ENCODE results near the gene ARRDC1. TPM values are rescaled to one million over a fixed set of nuclear protein-coding genes. Genes with fewer than 3 reads are reported as not detected.
"Not testable (repeated sequence)": the region's sequence is repeated elsewhere in the genome, so short reads cannot be mapped to it uniquely, and the experiment has no call there.

The ARRDC1 gene
- polyA plus RNA-seq, 3 donors: 25.0 to 28.0 (median 26.4) TPM

GRCh38 chr9:137583347-137583746 is 22.1 kb upstream of the ARRDC1 start:
- DNase-seq (ENCODE audit: low read depth in 3 of 3, low spot score in 2 of 3): no peak

GRCh38 chr9:137583957-137584356 is 21.5 kb upstream of the ARRDC1 start:
- no peak for DNase-seq (ENCODE audit: low read depth in 3 of 3, low spot score in 2 of 3)

- no peak for DNase-seq (ENCODE audit: low read depth in 3 of 3, low spot score in 2 of 3)
Observed at GRCh38 chr9:137586854-137587253, 18.6 kb upstream of the ARRDC1 start.

- DNase-seq (ENCODE audit: low read depth in 3 of 3, low spot score in 2 of 3): no peak
Observed at GRCh38 chr9:137588311-137588710, 17.2 kb upstream of the ARRDC1 start.

GRCh38 chr9:137588891-137589290 is 16.6 kb upstream of the ARRDC1 start:
- no peak for DNase-seq (ENCODE audit: low read depth in 3 of 3, low spot score in 2 of 3)

GRCh38 chr9:137589441-137590122 is 15.9 kb upstream of the ARRDC1 start:
- no peak for DNase-seq (ENCODE audit: low read depth in 3 of 3, low spot score in 2 of 3)

GRCh38 chr9:137590123-137590468 is 15.4 kb upstream of the ARRDC1 start:
- DNase-seq (ENCODE audit: low read depth in 3 of 3, low spot score in 2 of 3): no peak

- DNase-seq (ENCODE audit: low read depth in 3 of 3, low spot score in 2 of 3): peak in 2 of 3 donors; percentile 79 to 82
Observed at GRCh38 chr9:137590469-137591383, 14.8 kb upstream of the ARRDC1 start, which contains the start of gene ZMYND19. ZMYND19 (minus strand) TSS chr9:137590512; CDS start chr9:137590263, 249 bp downstream.

GRCh38 chr9:137592767-137593166 is 12.7 kb upstream of the ARRDC1 start:
- DNase-seq (ENCODE audit: low read depth in 3 of 3, low spot score in 2 of 3): no peak

- no peak for DNase-seq (ENCODE audit: low read depth in 3 of 3, low spot score in 2 of 3)
Observed at GRCh38 chr9:137593176-137593575, 12.3 kb upstream of the ARRDC1 start.

GRCh38 chr9:137596577-137596976 is 8.9 kb upstream of the ARRDC1 start:
- DNase-seq (ENCODE audit: low read depth in 3 of 3, low spot score in 2 of 3): not testable (repeated sequence)

GRCh38 chr9:137598943-137599342 is 6.5 kb upstream of the ARRDC1 start:
- no peak for DNase-seq (ENCODE audit: low read depth in 3 of 3, low spot score in 2 of 3)

- no peak for DNase-seq (ENCODE audit: low read depth in 3 of 3, low spot score in 2 of 3)
Observed at GRCh38 chr9:137602661-137603060, 2.8 kb upstream of the ARRDC1 start.

GRCh38 chr9:137603879-137604278 is 1.6 kb upstream of the ARRDC1 start:
- no peak for DNase-seq (ENCODE audit: low read depth in 3 of 3, low spot score in 2 of 3)

- no peak for DNase-seq (ENCODE audit: low read depth in 3 of 3, low spot score in 2 of 3)
Observed at GRCh38 chr9:137604345-137605086, 970 bp upstream of the ARRDC1 start.

GRCh38 chr9:137606005-137606621 is 627 bp downstream of the ARRDC1 start:
- DNase-seq (ENCODE audit: low read depth in 3 of 3, low spot score in 2 of 3): no peak

- no peak for DNase-seq (ENCODE audit: low read depth in 3 of 3, low spot score in 2 of 3)
Observed at GRCh38 chr9:137606734-137607138, 1.2 kb downstream of the ARRDC1 start.

GRCh38 chr9:137607141-137607857 is 1.8 kb downstream of the ARRDC1 start:
- DNase-seq (ENCODE audit: low read depth in 3 of 3, low spot score in 2 of 3): no peak

- no peak for DNase-seq (ENCODE audit: low read depth in 3 of 3, low spot score in 2 of 3)
Observed at GRCh38 chr9:137610944-137611343, 5.5 kb downstream of the ARRDC1 start.
